EL (cell line): ENCODE results near the gene SRF.
A peak's percentile ranks its signal among the peaks of the same experiment; 100 is the strongest.

Source experiments
- DNase-seq: peaks from one replicate; pipeline ENCODE4 v3.0.0-alpha.2; 2016

Gene SRF

DNA sequence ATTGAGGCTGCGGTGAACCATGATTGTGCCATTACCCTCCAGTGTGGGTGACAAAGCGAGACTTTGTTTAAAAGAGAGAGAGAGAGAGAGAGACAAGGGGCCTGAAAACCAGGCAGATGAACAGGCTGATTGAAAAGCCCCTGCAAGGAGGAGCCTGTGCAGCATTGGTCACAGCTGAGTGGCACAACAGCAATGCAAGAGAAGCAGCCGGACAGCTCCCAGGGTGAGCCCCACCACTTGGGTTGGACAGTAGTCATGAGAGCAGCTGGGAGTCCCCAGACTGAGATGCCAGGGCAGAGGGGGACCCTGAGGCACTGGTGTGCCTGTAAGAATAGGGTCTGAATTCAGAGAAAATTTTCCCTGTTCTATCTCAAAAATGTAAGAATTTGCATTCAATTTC, 48.0 kb downstream of the SRF start:
- DNase-seq, result no peak

DNA sequence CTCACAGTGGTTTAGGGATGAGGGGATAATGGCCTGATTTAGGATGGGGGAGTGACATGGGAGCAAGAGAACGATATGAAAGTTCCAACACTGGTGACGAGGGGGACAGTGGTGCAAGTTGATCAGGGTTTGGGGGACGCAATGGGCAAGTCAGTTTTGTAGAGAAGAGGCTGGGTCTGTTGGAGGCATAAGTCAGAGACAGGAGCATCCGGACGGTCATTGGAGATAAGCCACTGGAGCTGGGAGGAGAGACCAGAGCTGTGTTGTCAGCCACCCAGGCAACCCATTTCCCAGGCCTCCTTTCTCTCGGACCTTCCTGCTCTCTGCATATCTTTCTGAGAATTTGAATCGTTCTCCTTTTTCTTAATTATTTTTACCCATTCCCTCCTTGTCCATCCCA, 48.7 kb downstream of the SRF start:
- DNase-seq, result no peak

GRCh38 chr6:43220439-43220951, 49.4 kb downstream of the SRF start:
- no peak for DNase-seq

- no peak for DNase-seq
These were observed 50.2 kb downstream of the SRF start for GRCh38 chr6:43221046-43221972.

DNA sequence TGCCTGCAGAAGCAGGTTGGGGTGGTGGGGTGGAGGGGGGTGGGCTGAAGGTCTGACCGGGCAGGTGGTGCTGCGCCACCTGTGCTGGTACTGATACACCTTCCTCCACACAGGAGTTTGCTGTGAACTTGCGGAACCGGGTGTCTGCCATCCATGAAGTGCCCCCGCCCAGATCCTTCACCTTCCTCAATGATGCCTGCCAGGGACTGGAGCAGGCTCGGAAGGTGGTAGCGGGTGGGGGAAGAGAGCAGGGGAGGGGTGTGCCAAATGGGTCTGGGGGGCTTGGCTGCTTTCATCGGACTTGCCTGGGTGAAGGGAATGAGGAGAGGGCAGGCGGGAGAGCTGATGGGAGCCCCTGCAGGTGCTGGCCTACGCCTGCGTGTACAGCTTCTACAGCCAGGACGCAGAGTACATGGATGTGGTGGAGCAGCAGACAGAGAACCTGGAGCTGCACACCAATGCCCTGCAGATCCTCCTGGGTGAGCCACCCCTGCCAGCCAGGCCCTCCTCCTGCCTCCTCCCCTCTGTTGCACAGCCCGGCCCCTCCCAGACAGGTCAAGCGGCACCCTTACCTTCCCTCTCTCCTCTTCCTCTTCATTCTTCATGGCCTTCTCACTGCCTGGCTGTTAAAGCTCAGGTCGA, 51.5 kb downstream of the SRF start:
- DNase-seq, result no peak

GRCh38 chr6:43223175-43223574, 52.1 kb downstream of the SRF start:
- no peak for DNase-seq

DNA sequence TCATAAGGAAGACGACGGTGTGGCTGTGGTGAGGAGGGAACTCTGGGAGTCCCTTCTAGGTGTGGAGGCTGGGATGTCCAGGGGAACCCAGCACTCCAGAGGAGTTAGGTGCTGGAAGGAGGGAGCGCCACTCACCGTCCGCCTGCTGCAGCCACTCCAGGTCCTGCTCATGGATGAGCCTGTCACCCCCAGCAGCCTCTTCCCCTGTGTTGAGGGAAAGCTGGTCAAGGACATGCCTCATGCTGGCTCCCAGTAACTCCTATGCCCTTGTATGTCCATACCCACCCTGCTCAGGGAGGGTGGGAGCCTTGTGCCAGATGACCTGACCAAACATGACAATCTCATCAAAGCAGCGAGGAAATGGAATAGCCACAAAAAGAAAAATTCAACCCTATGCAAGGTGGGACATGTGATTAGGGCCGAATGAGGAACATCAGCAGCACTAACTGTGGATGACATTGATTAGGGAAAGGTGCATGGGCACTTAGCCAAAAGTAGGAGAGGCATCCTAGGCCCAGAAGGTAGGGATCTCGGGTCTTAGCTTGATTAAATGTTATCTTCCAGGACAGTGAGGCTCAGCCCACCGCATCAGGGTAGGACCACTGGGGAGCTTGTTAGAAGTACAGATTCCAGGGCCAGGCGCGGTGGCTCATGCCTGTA, 55.3 kb downstream of the SRF start:
- DNase-seq, result no peak

- peak; percentile 76 for DNase-seq
These were observed 58.1 kb downstream of the SRF start, which contains the start of gene DNPH1 for GRCh38 chr6:43228951-43229802. DNPH1 (minus strand) TSS chr6:43229481; CDS start chr6:43229456, 25 bp downstream.

DNA sequence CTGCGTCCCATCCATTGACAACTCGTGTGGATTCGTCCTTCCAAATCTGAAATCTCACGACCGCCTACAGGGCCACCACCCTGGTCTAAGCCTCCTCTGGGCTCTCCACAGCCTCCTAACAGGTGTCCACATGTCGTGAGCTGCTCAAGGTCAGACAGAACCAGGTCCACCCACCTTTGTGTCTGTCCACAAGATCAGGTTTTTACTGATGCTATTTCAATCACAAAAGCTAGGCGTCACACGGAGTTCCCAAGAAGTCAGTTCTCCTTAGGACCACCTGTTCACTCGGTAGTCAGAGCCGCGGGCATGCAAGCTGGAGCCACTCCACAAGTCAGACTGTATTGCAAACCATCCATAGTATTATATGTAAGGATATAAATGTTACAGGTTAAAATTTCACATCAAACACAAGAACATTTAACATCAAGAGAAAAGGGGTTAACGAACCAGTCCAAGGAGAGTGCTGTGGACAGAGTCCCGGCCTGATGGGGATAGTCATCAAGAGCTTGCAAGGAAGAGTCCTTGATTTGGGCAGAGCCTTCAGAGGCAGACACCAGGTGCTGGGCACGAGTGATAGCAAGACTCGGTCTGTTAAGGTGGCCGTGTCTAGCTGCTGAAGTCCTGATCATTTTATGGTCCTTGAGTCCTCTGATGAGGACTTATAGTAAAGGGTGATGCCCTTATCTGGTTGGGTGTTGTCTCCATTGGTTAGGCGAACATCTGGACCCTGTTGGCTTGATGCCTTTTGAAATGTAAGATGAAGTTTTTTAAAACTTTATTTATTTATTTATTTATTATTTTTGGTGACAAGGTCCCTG, 58.9 kb downstream of the SRF start:
- DNase-seq, result no peak

DNA sequence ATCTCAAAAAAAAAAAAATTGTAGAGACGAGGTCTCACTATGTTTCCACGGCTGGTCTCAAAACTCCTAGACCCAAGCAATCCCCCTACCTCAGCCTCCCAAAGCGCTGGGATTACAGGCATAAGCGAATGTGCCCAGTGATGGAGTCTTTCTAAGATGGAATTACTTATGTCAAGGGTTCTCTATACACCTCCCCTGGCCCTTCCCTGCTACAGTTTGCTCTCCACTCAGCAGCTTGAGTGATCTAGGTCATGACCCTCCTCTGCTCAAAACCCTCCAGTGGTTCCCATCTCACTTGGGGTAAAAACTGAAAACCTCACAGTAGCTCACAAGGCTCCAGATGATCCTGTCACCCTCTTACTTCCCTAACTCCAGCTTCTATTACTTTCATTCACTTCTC, 60.0 kb downstream of the SRF start:
- DNase-seq, result no peak
